Activated CD8-positive, alpha-beta memory T cell treated with anti-CD3 and anti-CD28 coated beads for 36 hours (primary cell): Measurements from ENCODE around the gene EFCAB6. TPM values are rescaled to one million over a fixed set of nuclear protein-coding genes. Genes with fewer than 3 reads are reported as not detected.

Experiments
- CTCF ChIA-PET: fragments of 350-600 bp; sonication (Branson Sonifier 250); formaldehyde crosslinking; loops from one replicate; lab custom pipeline; 2021; ENCODE audit warnings: antibody characterized with exemption; lab: Charles Lee
- POLR2A ChIA-PET: fragments of 350-600 bp; sonication (Branson Sonifier 250); formaldehyde crosslinking; loops from one replicate; lab custom pipeline; 2021; ENCODE audit warnings: antibody characterized with exemption; lab: Charles Lee
- total RNA-seq, 2 experiments: library from RNA; stranded (reverse); gene quantifications; one replicate each; pipeline ENCODE4 v1.2.3, GENCODE V29; 2021

Gene EFCAB6
- total RNA-seq, 2 experiments from 2014 or later: 0.42 to 0.44 TPM

GRCh38 chr22:43832393-43833265, 20.5 kb upstream of the EFCAB6 start:
- ChIA-PET POLR2A (no interaction called here), CTCF (no interaction called here)

GRCh38 chr22:43831561-43832392, 19.7 kb upstream of the EFCAB6 start:
- POLR2A ChIA-PET: no interaction called here
- CTCF ChIA-PET: no interaction called here

DNA sequence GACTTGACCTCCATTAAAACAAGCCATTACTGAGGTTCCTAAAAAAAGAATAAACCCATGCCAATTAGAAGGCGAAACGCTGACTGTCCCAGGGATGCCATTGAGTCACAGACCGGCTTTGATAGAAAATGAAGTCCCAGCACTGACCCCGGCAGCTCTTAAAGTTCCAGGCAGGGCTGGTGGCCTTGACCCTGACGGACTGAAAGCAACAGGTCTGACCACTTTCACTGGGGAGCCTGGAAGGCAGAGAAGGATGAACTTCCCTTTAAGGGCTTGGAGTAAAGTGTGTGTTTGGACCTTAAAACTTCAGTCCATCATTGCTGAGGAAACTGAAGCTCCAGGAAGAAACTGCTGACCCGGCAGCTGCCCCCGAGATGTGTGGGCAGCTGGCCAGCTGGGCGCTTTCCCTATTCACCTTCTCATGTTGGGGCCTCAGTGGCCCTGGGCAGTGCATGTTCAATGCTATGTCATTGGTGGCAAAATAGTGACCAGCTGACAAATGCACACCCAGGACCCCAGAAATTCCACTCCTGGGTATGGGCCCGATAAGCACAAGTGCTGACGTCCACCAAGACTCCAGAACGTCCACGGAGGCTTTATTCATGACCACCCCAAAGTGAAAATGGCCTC, 18.9 kb upstream of the EFCAB6 start:
- CTCF ChIA-PET: no interaction called here

GRCh38 chr22:43829904-43830851, 18.1 kb upstream of the EFCAB6 start:
- ChIA-PET POLR2A (no interaction called here), CTCF (no interaction called here)

More for the DNA sequence above, 18.9 kb upstream of the EFCAB6 start:
- POLR2A ChIA-PET: no interaction called here

DNA sequence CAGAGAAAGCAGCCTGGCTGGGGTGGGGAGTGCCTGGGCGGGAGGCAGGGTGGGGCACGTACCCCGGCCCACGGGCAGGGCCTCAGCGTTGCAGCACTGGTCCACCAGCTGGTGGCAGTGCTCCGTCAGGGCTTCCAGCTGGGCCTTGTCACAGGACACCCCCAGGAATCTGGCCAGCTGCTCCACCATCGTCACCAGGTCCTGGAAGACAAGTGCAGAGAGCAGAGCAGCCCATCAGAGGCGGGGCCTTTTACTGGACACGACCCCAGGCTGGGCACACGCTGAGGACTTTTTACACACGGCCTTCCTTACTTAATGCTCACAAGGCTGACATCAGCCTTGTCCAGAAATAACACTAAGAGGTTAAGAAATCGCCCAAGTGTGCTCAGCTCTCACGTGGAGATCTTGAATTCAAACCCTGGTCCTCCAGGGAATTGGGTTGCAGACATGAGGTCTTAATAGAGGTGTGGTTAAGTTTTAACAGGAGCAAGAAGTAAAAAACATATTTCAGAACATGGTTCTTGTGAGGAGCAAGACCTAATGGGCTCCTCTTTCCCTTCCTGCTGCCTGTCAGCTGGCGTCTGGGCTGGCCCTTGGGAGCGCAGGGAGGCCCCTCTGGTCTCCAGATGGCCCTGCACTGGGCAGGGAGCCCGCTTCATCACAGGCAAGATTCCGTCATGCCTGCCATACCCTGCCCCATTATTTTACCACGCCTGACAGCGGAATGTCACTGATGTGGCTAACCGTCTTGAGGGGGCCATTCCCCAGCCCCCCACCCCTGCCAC, 17.1 kb upstream of the EFCAB6 start:
- POLR2A ChIA-PET: no interaction called here
- CTCF ChIA-PET: no interaction called here

DNA sequence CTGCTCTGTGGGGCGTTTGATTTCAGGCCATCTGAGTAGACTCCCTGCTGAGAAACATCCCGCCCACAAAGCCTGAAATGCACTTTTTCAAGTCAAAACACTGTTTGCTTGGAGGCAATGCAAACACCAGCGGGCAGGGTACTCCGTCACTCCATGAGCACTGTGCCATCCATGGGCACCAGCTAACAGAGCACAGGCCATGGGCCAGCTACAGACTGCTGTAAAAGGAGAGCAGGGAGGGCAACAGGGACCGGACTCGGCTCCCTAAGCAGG, 16.6 kb upstream of the EFCAB6 start:
- CTCF ChIA-PET: no interaction called here
- POLR2A ChIA-PET: no interaction called here

GRCh38 chr22:43827926-43828724, 16.0 kb upstream of the EFCAB6 start:
- POLR2A ChIA-PET: no interaction called here
- CTCF ChIA-PET: no interaction called here

DNA sequence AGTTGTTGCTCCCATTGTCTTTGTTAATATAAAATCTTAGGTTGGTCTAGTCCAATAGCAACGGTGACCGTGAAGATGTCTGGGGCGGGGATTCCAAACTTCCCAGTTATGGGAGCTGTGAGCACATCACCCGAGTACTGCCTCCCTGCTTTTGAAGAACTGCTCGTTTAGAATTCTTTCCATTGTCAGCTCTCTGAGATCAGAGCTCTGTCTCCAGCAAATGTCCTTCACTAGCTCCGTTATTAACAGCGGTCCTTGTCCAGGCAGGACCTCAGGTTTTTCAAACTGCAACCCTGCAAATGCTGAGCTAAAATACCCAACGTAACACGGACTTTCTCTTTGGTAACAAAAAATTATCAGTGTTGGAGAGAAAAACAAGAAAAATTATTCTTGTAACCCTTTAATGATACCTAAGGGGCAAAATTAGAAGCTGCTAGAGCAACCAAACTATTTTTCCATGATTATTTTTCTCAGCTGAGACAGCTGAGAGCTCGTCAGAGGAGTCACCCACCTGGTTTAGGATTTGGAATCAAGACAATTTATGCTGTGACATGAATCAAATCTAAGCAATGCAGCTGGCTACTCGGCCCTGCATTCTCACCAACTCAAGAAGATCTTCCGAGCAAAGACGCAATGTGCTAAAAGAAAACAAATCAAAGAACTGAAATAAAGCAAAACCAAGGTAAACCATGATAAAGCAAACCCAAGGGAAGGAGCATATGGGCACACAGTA, 15.1 kb upstream of the EFCAB6 start:
- ChIA-PET CTCF (no interaction called here), POLR2A (no interaction called here)

GRCh38 chr22:43826142-43827002, 14.3 kb upstream of the EFCAB6 start:
- CTCF ChIA-PET: no interaction called here
- POLR2A ChIA-PET: interaction anchor here (0.5 kb wide), 1 partner anchor 94 kb away, joined by 4 read pairs; no protein-coding TSS in a partner anchor

- CTCF ChIA-PET: no interaction called here
These were observed 13.5 kb upstream of the EFCAB6 start for GRCh38 chr22:43825651-43826050.

DNA sequence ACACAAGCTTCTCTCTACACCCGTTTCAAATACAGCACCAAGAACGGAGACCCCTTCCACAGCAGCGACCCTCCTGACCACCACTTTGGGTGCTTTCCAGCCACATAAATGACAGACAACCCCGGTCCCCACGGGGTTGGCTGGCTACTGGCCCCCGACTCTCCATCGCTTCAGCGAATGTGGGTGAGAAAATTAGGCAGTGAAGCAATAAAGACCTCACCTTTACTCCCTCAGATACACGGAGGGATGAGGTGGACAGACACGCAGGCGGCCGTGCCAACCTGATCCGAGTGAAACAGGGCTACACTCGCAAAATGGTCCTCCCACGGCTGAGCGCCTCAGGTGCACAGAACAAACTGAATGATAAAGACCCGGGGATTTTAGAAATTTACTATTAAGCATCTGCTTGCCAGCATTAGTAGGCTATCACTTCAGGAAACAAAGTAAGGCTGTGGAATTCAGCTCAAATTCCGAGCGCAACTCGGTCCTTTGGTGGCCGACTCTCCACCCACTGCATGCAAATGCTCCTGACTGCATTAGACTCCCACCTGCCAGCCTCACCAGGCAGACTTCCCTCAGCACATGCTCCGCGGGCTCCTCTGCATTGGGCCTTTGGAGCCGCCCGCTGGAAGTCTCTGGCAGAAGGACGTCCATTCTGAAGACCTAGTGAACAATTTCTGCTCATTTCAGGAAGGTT, 12.8 kb upstream of the EFCAB6 start:
- ChIA-PET CTCF (no interaction called here), POLR2A (no interaction called here)

More at GRCh38 chr22:43825651-43826050, 13.5 kb upstream of the EFCAB6 start:
- POLR2A ChIA-PET: no interaction called here

- CTCF ChIA-PET: no interaction called here
- POLR2A ChIA-PET: no interaction called here
These were observed 12.0 kb upstream of the EFCAB6 start for GRCh38 chr22:43823911-43824665.

DNA sequence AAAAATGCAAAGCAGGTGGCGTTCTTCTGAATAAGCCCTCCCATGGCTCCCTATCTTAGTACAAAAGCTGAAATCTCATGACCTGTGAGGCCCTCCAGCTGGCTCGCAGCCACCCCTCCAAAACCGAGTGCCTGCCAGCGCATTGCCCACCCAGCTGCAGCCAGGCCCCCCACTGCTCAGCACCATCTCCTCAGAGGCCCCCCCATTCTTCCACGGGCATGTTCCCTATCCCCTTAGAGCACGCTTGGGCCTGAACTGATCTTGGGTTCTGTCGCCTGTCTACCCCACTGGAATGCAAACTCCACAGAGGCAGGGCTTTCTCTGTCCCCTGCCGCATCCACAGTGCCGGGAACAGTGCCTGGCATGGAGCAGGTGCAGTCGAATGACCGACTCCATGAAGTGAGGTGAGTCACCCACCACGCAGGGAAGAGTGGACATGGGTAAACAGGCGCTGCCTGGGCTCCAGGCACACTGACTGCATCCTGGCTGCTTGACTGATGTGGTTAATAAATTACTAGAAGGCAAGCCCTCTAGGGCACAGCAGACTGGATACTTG, 11.3 kb upstream of the EFCAB6 start:
- ChIA-PET POLR2A (no interaction called here), CTCF (no interaction called here)

- CTCF ChIA-PET: no interaction called here
- POLR2A ChIA-PET: no interaction called here
These were observed 9.7 kb upstream of the EFCAB6 start for GRCh38 chr22:43821606-43822425.
